ENCODE results near the gene SPP2. TPM values are rescaled to one million over a fixed set of nuclear protein-coding genes. Genes with fewer than 3 reads are reported as not detected.

Gene SPP2
- polyA plus RNA-seq, 3 donors = not detected

- Histone ChIP-seq H3K9ac (ENCODE audit: insufficient read depth, low read length, poor library complexity, severe bottlenecking) (no peak overlapping the region), H3K9me3 (replicated peaks in 1 of 2; ENCODE audit: control insufficient read depth in 1 of 2, insufficient read depth in 1 of 2, low read length in 2 of 2) (no peaks in the 10 kb centered on the region), H4K20me1 (ENCODE audit: insufficient read depth, low read length) (no peaks in the 10 kb centered on the region), H3K79me2 (ENCODE audit: insufficient read depth, low read length) (no peaks in the 10 kb centered on the region), H3K4me2 (replicated peaks; ENCODE audit: extremely low read depth, low read length, poor library complexity, severe bottlenecking) (no peak overlapping the region), H3K27me3 (ENCODE audit: control insufficient read depth in 2 of 2, insufficient read depth in 2 of 2, low read length in 2 of 2) (no peaks in the 10 kb centered on the region), H3K4me3 (replicated peaks in 1 of 3; ENCODE audit: low read depth in 2 of 3, low read length in 3 of 3) (no peak overlapping the region), H2AFZ (ENCODE audit: insufficient read depth, low read depth, low read length, poor library complexity, severe bottlenecking) (no peak overlapping the region), H3K4me1 (ENCODE audit: control insufficient read depth in 1 of 2, insufficient read depth in 2 of 2, low read length in 2 of 2) (no peaks in the 10 kb centered on the region), H3K27ac (ENCODE audit: low read depth in 1 of 2, low read length in 2 of 2) (no peak overlapping the region), H3K36me3 (replicated peaks in 1 of 2; ENCODE audit: control insufficient read depth in 1 of 2, insufficient read depth in 2 of 2, low read length in 2 of 2) (no peaks in the 10 kb centered on the region)
- no peaks in the 10 kb centered on the region for H3K4me1 Mint-ChIP-seq
- no peak for TF ChIP-seq CTCF (IDR thresholded peaks at IDR 0.05)
- H3K27ac Mint-ChIP-seq = peak overlapping the region in 1 of 7 donors; percentile 18
- intact Hi-C loops (cut with micrococcal nuclease) = no loop called here
- peaks cover 0 to 2% (median 0%) of the 10 kb centered on the region in 7 donors for H3K9me3 Mint-ChIP-seq
- H3K36me3 Mint-ChIP-seq = no peaks in the 10 kb centered on the region
- H3K4me3 Mint-ChIP-seq = no peak overlapping the region
- no peak for DNase-seq
- peaks cover 4 to 12% (median 8%) of the 10 kb centered on the region in 3 donors for H3K27me3 Mint-ChIP-seq (ENCODE audit: low read depth in 3 of 3)
- no CpG with 5 or more reads among the region's 7 CpGs for WGBS (ENCODE audit: insufficient coverage)
Observed at GRCh38 chr2:234125451-234126145, 75.1 kb downstream of the SPP2 start.

- intact Hi-C loops (cut with micrococcal nuclease) = no loop called here
- Histone ChIP-seq H3K4me3 (replicated peaks in 1 of 3; ENCODE audit: low read depth in 2 of 3, low read length in 3 of 3) (no peak overlapping the region), H3K27me3 (ENCODE audit: control insufficient read depth in 2 of 2, insufficient read depth in 2 of 2, low read length in 2 of 2) (no peaks in the 10 kb centered on the region), H3K79me2 (ENCODE audit: insufficient read depth, low read length) (no peaks in the 10 kb centered on the region), H4K20me1 (ENCODE audit: insufficient read depth, low read length) (no peaks in the 10 kb centered on the region), H3K4me1 (ENCODE audit: control insufficient read depth in 1 of 2, insufficient read depth in 2 of 2, low read length in 2 of 2) (no peaks in the 10 kb centered on the region), H3K9ac (ENCODE audit: insufficient read depth, low read length, poor library complexity, severe bottlenecking) (no peak overlapping the region), H3K4me2 (replicated peaks; ENCODE audit: extremely low read depth, low read length, poor library complexity, severe bottlenecking) (no peak overlapping the region), H3K9me3 (replicated peaks in 1 of 2; ENCODE audit: control insufficient read depth in 1 of 2, insufficient read depth in 1 of 2, low read length in 2 of 2) (no peaks in the 10 kb centered on the region), H3K36me3 (replicated peaks in 1 of 2; ENCODE audit: control insufficient read depth in 1 of 2, insufficient read depth in 2 of 2, low read length in 2 of 2) (no peaks in the 10 kb centered on the region), H3K27ac (ENCODE audit: low read depth in 1 of 2, low read length in 2 of 2) (no peak overlapping the region), H2AFZ (ENCODE audit: insufficient read depth, low read depth, low read length, poor library complexity, severe bottlenecking) (no peak overlapping the region)
- peaks cover 0 to 2% (median 0%) of the 10 kb centered on the region in 7 donors for H3K9me3 Mint-ChIP-seq
- no peak overlapping the region for H3K4me3 Mint-ChIP-seq
- no peak for TF ChIP-seq CTCF (IDR thresholded peaks at IDR 0.05)
- 83% methylated on average over 1 of the region's 6 CpGs for WGBS (ENCODE audit: insufficient coverage)
- no peaks in the 10 kb centered on the region for H3K36me3 Mint-ChIP-seq
- no peak for DNase-seq
- no peak overlapping the region for H3K27ac Mint-ChIP-seq
- H3K4me1 Mint-ChIP-seq = no peaks in the 10 kb centered on the region
- peaks cover 5 to 12% (median 9%) of the 10 kb centered on the region in 3 donors for H3K27me3 Mint-ChIP-seq (ENCODE audit: low read depth in 3 of 3)
Observed at GRCh38 chr2:234126146-234126470, 75.6 kb downstream of the SPP2 start.

Other genes with a start within 250 kb of the SPP2 start
- not detected for gene HJURP, start 196.2 kb upstream of the SPP2 start, polyA plus RNA-seq
- gene TRPM8, start 133.3 kb upstream of the SPP2 start, polyA plus RNA-seq = not detected

Data from CD14-positive monocyte (primary cell).